ENCODE data around the gene DPY30. TPM values are rescaled to one million over a fixed set of nuclear protein-coding genes. Genes with fewer than 3 reads are reported as not detected.

DPY30 gene
- polyA plus RNA-seq, 10 donors = 37.9 to 56.3 (median 46.1) TPM

- no peak for DNase-seq
These were observed 59.6 kb downstream of the DPY30 start for GRCh38 chr2:31979956-31980355.

GRCh38 chr2:31979018-31979417, 60.6 kb downstream of the DPY30 start:
- no peak for DNase-seq

GRCh38 chr2:31978436-31978835, 61.2 kb downstream of the DPY30 start:
- no peak for DNase-seq

Other genes starting within 250 kb of the DPY30 start
- 10 to 100 TPM; 31.4 to 48.3 (median 35.5) TPM for gene MEMO1, start 28.8 kb downstream of the DPY30 start, polyA plus RNA-seq (ENCODE audit: insufficient read length in 10 of 10)
- gene SPAST, start 23.8 kb upstream of the DPY30 start, polyA plus RNA-seq (ENCODE audit: insufficient read length in 10 of 10) = 10 to 100 TPM; 13.5 to 25.1 (median 18.1) TPM
- 10 to 100 TPM; 14.2 to 19.9 (median 18.0) TPM for gene SLC30A6, start 126.1 kb upstream of the DPY30 start, polyA plus RNA-seq (ENCODE audit: insufficient read length in 10 of 10)
- gene NLRC4, start 225.1 kb upstream of the DPY30 start, polyA plus RNA-seq (ENCODE audit: insufficient read length in 10 of 10) = 1 to 10 TPM in 5 of 10 donors, under 1 TPM in 5; 0.62 to 1.3 (median 1.0) TPM
- 10 to 100 TPM; 41.2 to 52.7 (median 46.9) TPM for gene YIPF4, start 238.1 kb upstream of the DPY30 start, polyA plus RNA-seq (ENCODE audit: insufficient read length in 10 of 10)

Data from muscle of back (tissue), 11 donors.